Measurements from ENCODE around the gene CCNB3. TPM values are rescaled to one million over a fixed set of nuclear protein-coding genes. Genes with fewer than 3 reads are reported as not detected.

CCNB3 gene
- total and polyA plus RNA-seq, 9 of the 15 experiments (the other 6 are each of a cell fraction or from before 2014, with no cell fraction given), result 0.05 to 0.25 (median 0.08) TPM; not detected in 3

GRCh38 chrX:50169717-50170116, 34.8 kb upstream of the CCNB3 start (continued):
- TF ChIP-seq L3MBTL2 (IDR thresholded peaks at IDR 0.05) (no peak), NFATC3 (IDR thresholded peaks at IDR 0.05) (no peak), CREB3L1 (IDR thresholded peaks at IDR 0.05; ENCODE audit: borderline replicate concordance, low read depth) (no peak), MBD2 (IDR thresholded peaks at IDR 0.05; ENCODE audit: borderline replicate concordance, low read depth) (no peak), CHD4 (IDR thresholded peaks at IDR 0.05; ENCODE audit: insufficient read depth, insufficient replicate concordance, low read depth, low read length, poor library complexity, severe bottlenecking) (no peak), TCFL5 (CRISPR knock-in tag; conservative IDR thresholded peaks at IDR 0.05) (no peak), SLC30A9 (CRISPR knock-in tag; IDR thresholded peaks at IDR 0.05) (no peak), ARID1B (IDR thresholded peaks at IDR 0.05) (peak; percentile 30), TARDBP (IDR thresholded peaks at IDR 0.05) (no peak)

Measured in K562 (cell line).